ENCODE data around the gene RPS18.

Gene RPS18

DNA sequence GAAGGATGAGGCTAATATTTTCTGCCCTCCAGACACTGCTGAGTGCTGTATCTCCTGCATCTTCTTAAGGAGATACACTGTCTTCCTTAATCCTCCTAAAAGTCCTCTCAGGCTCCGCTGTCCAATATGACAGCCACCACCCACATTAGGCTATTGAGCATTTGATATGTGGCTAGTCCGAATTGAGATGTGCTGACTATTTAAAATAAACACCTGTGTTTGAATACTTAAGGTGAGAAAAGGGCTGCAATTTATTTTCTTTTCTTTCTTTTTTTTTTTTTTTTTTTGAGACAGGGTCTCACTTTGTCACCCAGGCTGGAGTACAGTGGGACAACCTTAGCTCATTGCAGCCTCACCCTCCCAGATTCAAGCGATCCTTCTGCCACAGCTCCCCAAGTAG lies 30.0 kb downstream of the RPS18 start:
- Histone ChIP-seq H3K27me3 (ENCODE audit: insufficient read depth, poor library complexity, severe bottlenecking) (no peaks in the 10 kb centered on the region), H3K4me3 (replicated peaks; ENCODE audit: insufficient read depth, low read length) (no peak overlapping the region), H3K27ac (replicated peaks) (no peak overlapping the region)
- TF ChIP-seq GABPA (IDR thresholded peaks at IDR 0.05; ENCODE audit: low read depth) (no peak), POLR2AphosphoS5 (IDR thresholded peaks at IDR 0.05; ENCODE audit: low read depth) (no peak), SPI1 (IDR thresholded peaks at IDR 0.05; ENCODE audit: borderline replicate concordance, low read depth) (no peak)
- TF ChIP-seq, protein P1, sequence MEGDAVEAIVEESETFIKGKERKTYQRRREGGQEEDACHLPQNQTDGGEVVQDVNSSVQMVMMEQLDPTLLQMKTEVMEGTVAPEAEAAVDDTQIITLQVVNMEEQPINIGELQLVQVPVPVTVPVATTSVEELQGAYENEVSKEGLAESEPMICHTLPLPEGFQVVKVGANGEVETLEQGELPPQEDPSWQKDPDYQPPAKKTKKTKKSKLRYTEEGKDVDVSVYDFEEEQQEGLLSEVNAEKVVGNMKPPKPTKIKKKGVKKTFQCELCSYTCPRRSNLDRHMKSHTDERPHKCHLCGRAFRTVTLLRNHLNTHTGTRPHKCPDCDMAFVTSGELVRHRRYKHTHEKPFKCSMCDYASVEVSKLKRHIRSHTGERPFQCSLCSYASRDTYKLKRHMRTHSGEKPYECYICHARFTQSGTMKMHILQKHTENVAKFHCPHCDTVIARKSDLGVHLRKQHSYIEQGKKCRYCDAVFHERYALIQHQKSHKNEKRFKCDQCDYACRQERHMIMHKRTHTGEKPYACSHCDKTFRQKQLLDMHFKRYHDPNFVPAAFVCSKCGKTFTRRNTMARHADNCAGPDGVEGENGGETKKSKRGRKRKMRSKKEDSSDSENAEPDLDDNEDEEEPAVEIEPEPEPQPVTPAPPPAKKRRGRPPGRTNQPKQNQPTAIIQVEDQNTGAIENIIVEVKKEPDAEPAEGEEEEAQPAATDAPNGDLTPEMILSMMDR (IDR thresholded peaks at IDR 0.05; ENCODE audit: insufficient read depth, low read length) = no peak
- TF ChIP-seq, protein P2, sequence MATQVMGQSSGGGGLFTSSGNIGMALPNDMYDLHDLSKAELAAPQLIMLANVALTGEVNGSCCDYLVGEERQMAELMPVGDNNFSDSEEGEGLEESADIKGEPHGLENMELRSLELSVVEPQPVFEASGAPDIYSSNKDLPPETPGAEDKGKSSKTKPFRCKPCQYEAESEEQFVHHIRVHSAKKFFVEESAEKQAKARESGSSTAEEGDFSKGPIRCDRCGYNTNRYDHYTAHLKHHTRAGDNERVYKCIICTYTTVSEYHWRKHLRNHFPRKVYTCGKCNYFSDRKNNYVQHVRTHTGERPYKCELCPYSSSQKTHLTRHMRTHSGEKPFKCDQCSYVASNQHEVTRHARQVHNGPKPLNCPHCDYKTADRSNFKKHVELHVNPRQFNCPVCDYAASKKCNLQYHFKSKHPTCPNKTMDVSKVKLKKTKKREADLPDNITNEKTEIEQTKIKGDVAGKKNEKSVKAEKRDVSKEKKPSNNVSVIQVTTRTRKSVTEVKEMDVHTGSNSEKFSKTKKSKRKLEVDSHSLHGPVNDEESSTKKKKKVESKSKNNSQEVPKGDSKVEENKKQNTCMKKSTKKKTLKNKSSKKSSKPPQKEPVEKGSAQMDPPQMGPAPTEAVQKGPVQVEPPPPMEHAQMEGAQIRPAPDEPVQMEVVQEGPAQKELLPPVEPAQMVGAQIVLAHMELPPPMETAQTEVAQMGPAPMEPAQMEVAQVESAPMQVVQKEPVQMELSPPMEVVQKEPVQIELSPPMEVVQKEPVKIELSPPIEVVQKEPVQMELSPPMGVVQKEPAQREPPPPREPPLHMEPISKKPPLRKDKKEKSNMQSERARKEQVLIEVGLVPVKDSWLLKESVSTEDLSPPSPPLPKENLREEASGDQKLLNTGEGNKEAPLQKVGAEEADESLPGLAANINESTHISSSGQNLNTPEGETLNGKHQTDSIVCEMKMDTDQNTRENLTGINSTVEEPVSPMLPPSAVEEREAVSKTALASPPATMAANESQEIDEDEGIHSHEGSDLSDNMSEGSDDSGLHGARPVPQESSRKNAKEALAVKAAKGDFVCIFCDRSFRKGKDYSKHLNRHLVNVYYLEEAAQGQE (IDR thresholded peaks at IDR 0.05; ENCODE audit: insufficient replicate concordance, low read depth) = no peak
- no peak for DNase-seq (ENCODE audit: low read depth in 1 of 2, low spot score in 1 of 2)

DNA sequence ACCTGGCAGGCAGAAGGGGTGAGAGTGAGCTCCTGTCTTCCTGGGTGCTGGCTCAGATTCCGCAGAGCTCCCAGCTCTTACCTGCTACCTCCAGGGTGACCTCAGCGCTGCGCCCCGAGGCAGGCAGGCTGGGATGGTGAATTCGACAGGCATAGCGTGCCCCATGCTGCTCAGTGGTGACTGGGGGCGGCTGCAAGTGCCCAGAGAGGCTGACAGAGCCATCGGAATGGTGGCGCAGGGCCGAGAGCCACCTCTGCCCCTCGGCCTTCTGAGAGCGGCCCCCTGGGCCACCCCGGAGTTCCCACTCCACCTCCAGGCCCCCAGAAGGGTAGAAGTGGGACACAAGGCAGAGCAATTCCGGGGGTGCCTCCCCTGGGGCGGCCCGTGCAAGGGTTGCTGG lies 32.3 kb downstream of the RPS18 start:
- H3K27ac ChIP-seq (replicated peaks) = no peak overlapping the region
- TF ChIP-seq POLR2AphosphoS5 (IDR thresholded peaks at IDR 0.05; ENCODE audit: low read depth) (no peak), SPI1 (IDR thresholded peaks at IDR 0.05; ENCODE audit: borderline replicate concordance, low read depth) (no peak), GABPA (IDR thresholded peaks at IDR 0.05; ENCODE audit: low read depth) (no peak)
- TF ChIP-seq, protein P2 (IDR thresholded peaks at IDR 0.05; ENCODE audit: insufficient replicate concordance, low read depth) = no peak
- TF ChIP-seq, protein P1 (IDR thresholded peaks at IDR 0.05; ENCODE audit: insufficient read depth, low read length) = no peak
- no peaks in the 10 kb centered on the region for H3K27me3 ChIP-seq (ENCODE audit: insufficient read depth, poor library complexity, severe bottlenecking)
- H3K4me3 ChIP-seq (replicated peaks; ENCODE audit: insufficient read depth, low read length) = no peak overlapping the region
- no peak for DNase-seq (ENCODE audit: low read depth in 1 of 2, low spot score in 1 of 2)

DNA sequence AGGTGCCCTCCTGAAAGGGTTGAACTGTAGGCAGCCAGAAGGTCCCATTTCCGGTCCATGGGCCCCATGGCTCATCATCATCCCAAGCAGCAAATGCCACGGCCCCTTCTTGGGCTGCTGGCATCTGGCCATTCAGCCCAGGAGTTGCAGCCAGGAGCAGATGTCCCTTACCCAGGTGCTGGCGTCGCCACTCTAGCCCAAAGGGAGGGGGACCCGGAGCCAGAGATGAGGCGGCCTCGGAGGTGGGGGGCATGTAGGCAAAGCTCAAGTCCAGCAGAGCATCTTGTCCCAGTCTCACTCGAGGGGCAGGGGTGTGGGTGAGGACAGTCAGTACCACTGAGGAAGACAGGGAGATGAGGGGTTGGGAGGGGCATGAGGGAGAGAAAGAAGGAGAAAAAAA lies 33.2 kb downstream of the RPS18 start:
- no peaks in the 10 kb centered on the region for H3K27me3 ChIP-seq (ENCODE audit: insufficient read depth, poor library complexity, severe bottlenecking)
- DNase-seq (ENCODE audit: low read depth in 1 of 2, low spot score in 1 of 2) = no peak
- TF ChIP-seq, protein P1 (IDR thresholded peaks at IDR 0.05; ENCODE audit: insufficient read depth, low read length) = no peak
- TF ChIP-seq, protein P2 (IDR thresholded peaks at IDR 0.05; ENCODE audit: insufficient replicate concordance, low read depth) = no peak
- no peak for TF ChIP-seq GABPA (IDR thresholded peaks at IDR 0.05; ENCODE audit: low read depth)
- TF ChIP-seq SPI1 (IDR thresholded peaks at IDR 0.05; ENCODE audit: borderline replicate concordance, low read depth) = no peak
- TF ChIP-seq POLR2AphosphoS5 (IDR thresholded peaks at IDR 0.05; ENCODE audit: low read depth) = no peak
- no peak overlapping the region for H3K27ac ChIP-seq (replicated peaks)
- no peak overlapping the region for H3K4me3 ChIP-seq (replicated peaks; ENCODE audit: insufficient read depth, low read length)
